ENCODE results near the gene HOXA1. TPM values are rescaled to one million over a fixed set of nuclear protein-coding genes. Genes with fewer than 3 reads are reported as not detected.
A peak's percentile ranks its signal among the peaks of the same experiment; 100 is the strongest.

The HOXA1 gene
- total and polyA plus RNA-seq, 8 donors = 0.31 to 1.1 (median 0.55) TPM; not detected in 5

- intact Hi-C loops (cut with DNase I; ENCODE audit: low total_unique reads) = no loop called here
- no peak for TF ChIP-seq POLR2A (IDR thresholded peaks at IDR 0.05)
- Histone ChIP-seq H3K27ac (peak overlapping the region; percentile 36 to 99 (median 94)), H3K27me3 (peaks cover 0 to 92% (median 39%) of the 10 kb centered on the region in 3 donors), H3K36me3 (no peaks in the 10 kb centered on the region), H3K4me1 (peaks cover 11 to 47% (median 30%) of the 10 kb centered on the region in 4 donors), H3K4me3 (peak overlapping the region; percentile 47 to 55 (median 53)), H3K9me3 (no peaks in the 10 kb centered on the region)
- DNase-seq = peak in 1 of 2 donors; percentile 60
- 44 to 71% (median 57%) methylated on average over 20 of the region's 20 CpGs for WGBS, 5 donors
Observed at GRCh38 chr7:27116031-27116961, 20.5 kb upstream of the HOXA1 start.

GRCh38 chr7:27115221-27116026 is 19.6 kb upstream of the HOXA1 start:
- Histone ChIP-seq H3K27me3 (peaks cover 0 to 96% (median 43%) of the 10 kb centered on the region in 3 donors), H3K27ac (peak overlapping the region; percentile 65 to 99 (median 94)), H3K4me1 (peaks cover 7 to 47% (median 30%) of the 10 kb centered on the region in 4 donors), H3K9me3 (no peaks in the 10 kb centered on the region), H3K36me3 (no peaks in the 10 kb centered on the region), H3K4me3 (peak overlapping the region; percentile 47 to 55 (median 53))
- DNase-seq = peak in 1 of 2 donors; percentile 77
- intact Hi-C loops (cut with DNase I; ENCODE audit: low total_unique reads) = no loop called here
- WGBS, 5 donors = 24 to 36% (median 31%) methylated on average over 26 to 45 of the region's 45 CpGs
- TF ChIP-seq CTCF (IDR thresholded peaks at IDR 0.05) (no peak), POLR2AphosphoS5 (IDR thresholded peaks at IDR 0.05) (peak; percentile 4 to 68 (median 20)), POLR2A (IDR thresholded peaks at IDR 0.05) (no peak), EP300 (IDR thresholded peaks at IDR 0.05) (no peak)

- Histone ChIP-seq H3K4me3 (peak overlapping the region; percentile 47 to 55 (median 53)), H3K27ac (peak overlapping the region in 4 of 5 donors; percentile 92 to 99 (median 95)), H3K27me3 (peaks cover 0 to 96% (median 49%) of the 10 kb centered on the region in 3 donors), H3K4me1 (peaks cover 8 to 47% (median 31%) of the 10 kb centered on the region in 4 donors), H3K9me3 (no peaks in the 10 kb centered on the region), H3K36me3 (no peaks in the 10 kb centered on the region)
- 41 to 66% (median 45%) methylated on average over 6 of the region's 6 CpGs for WGBS, 5 donors
- intact Hi-C loops (cut with DNase I; ENCODE audit: low total_unique reads) = no loop called here
- DNase-seq = no peak
- TF ChIP-seq POLR2AphosphoS5 (IDR thresholded peaks at IDR 0.05) (no peak), EP300 (IDR thresholded peaks at IDR 0.05) (no peak), POLR2A (IDR thresholded peaks at IDR 0.05) (no peak), CTCF (IDR thresholded peaks at IDR 0.05) (no peak)
Observed at GRCh38 chr7:27114881-27115220, 19.1 kb upstream of the HOXA1 start.

- peak in 1 of 2 donors; percentile 93 for DNase-seq
- Histone ChIP-seq H3K36me3 (no peaks in the 10 kb centered on the region), H3K9me3 (no peaks in the 10 kb centered on the region), H3K4me1 (peaks cover 10 to 48% (median 31%) of the 10 kb centered on the region in 4 donors), H3K4me3 (peak overlapping the region; percentile 52 to 59 (median 54)), H3K27ac (peak overlapping the region; percentile 84 to 99 (median 94)), H3K27me3 (peaks cover 0 to 96% (median 50%) of the 10 kb centered on the region in 3 donors)
- 20 to 39% (median 25%) methylated on average over 14 to 26 of the region's 26 CpGs for WGBS, 5 donors
- no peak for TF ChIP-seq EP300 (IDR thresholded peaks at IDR 0.05)
- no peak for TF ChIP-seq POLR2A (IDR thresholded peaks at IDR 0.05)
- TF ChIP-seq CTCF (IDR thresholded peaks at IDR 0.05) = no peak
- no peak for TF ChIP-seq POLR2AphosphoS5 (IDR thresholded peaks at IDR 0.05)
- intact Hi-C loops (cut with DNase I; ENCODE audit: low total_unique reads) = no loop called here
Observed at GRCh38 chr7:27113991-27114769, 18.4 kb upstream of the HOXA1 start.

Measured in stomach (tissue), 9 donors.